H1 (cell line): Measurements from ENCODE around the gene KRT81. TPM values are rescaled to one million over a fixed set of nuclear protein-coding genes. Genes with fewer than 3 reads are reported as not detected.

Source experiments
- CTCF ChIA-PET: fragments of 300-600 bp; sonication (Branson Sonifier 250); formaldehyde crosslinking; loops from one replicate; lab custom pipeline; 2021; ENCODE audit not compliant: partially characterized antibody; lab: Charles Lee
- POLR2A ChIA-PET: fragments of 300-600 bp; sonication (Branson Sonifier 250); formaldehyde crosslinking; loops from one replicate; lab custom pipeline; 2021; ENCODE audit warnings: inconsistent platforms; ENCODE audit not compliant: partially characterized antibody; lab: Charles Lee
- DNase-seq, 2 experiments: peaks; one replicate each; pipeline versions ENCODE4 v3.0.0 to v3.0.0-alpha.2; 2010 to 2022; ENCODE audit warnings: low spot score in 2 of 2, low read depth in 1 of 2, mixed read lengths in 1 of 2
- FAIRE-seq: peaks from 2 replicates; lab custom pipeline; 2011; peaks lifted over from hg19 to GRCh38; lab: Jason Lieb, UNC
- H2AFZ ChIP-seq: 2 replicates; pipeline ENCODE4 v1.8.1; 2012; ENCODE audit warnings: low read length, inconsistent platforms
- H2AK5ac ChIP-seq: 2 replicates; pipeline ENCODE4 v1.6.1; 2013; ENCODE audit warnings: low read depth, low read length
- H2BK120ac ChIP-seq: replicated peaks from 2 replicates; pipeline ENCODE3; 2013; ENCODE audit warnings: low read depth, low read length, inconsistent platforms
- H2BK12ac ChIP-seq: 2 replicates; pipeline ENCODE4 v1.6.1; 2013; ENCODE audit warnings: low read depth, low read length
- H2BK15ac ChIP-seq: 2 replicates; pipeline ENCODE4 v1.6.1; 2013; ENCODE audit warnings: low read length
- H2BK20ac ChIP-seq: 2 replicates; pipeline ENCODE4 v1.6.1; 2013; ENCODE audit warnings: low read length
- H2BK5ac ChIP-seq: 2 replicates; pipeline ENCODE4 v1.6.1; 2013; ENCODE audit warnings: low read depth, low read length
- H3K14ac ChIP-seq: 2 replicates; pipeline ENCODE4 v1.6.1; 2013; ENCODE audit warnings: inconsistent platforms; ENCODE audit not compliant: insufficient read length
- H3K18ac ChIP-seq: 2 replicates; pipeline ENCODE4 v1.6.1; 2013; ENCODE audit warnings: low read length; ENCODE audit errors: extremely low read depth
- H3K23ac ChIP-seq: 2 replicates; pipeline ENCODE4 v1.6.1; 2013; ENCODE audit warnings: inconsistent platforms; ENCODE audit not compliant: insufficient read length
- H3K23me2 ChIP-seq: 2 replicates; pipeline ENCODE4 v1.6.1; 2013; ENCODE audit warnings: low read depth, low read length
- H3K27ac ChIP-seq: 2 replicates; pipeline ENCODE4 v1.6.1; 2011; ENCODE audit warnings: low read depth, low read length, inconsistent platforms
- H3K27me3 ChIP-seq, 4 experiments: replicated peaks in 1 of 4; 1 replicate in 1 of 4; 2 replicates in 3 of 4; pipeline versions ENCODE4 v1.6.1 to v1.8.1; 2011 to 2013; ENCODE audit warnings: low read length in 3 of 4, mild to moderate bottlenecking in 3 of 4, inconsistent platforms in 2 of 4, mixed read lengths in 2 of 4, moderate library complexity in 1 of 4; ENCODE audit not compliant: control insufficient read depth in 3 of 4, insufficient read depth in 3 of 4; ENCODE audit errors: extremely low read depth in 1 of 4
- H3K36me3 ChIP-seq, 4 experiments: 2 replicates each; pipeline versions ENCODE4 v1.6.1 to v1.8.1; 2011 to 2013; ENCODE audit warnings: mild to moderate bottlenecking in 4 of 4, low read length in 3 of 4, moderate library complexity in 2 of 4, control low read depth in 1 of 4, inconsistent platforms in 1 of 4; ENCODE audit not compliant: insufficient read depth in 4 of 4, control insufficient read depth in 2 of 4
- H3K4ac ChIP-seq: replicated peaks from 2 replicates; pipeline ENCODE3; 2013; ENCODE audit warnings: low read length, low read depth, mixed read lengths, inconsistent platforms; ENCODE audit not compliant: insufficient read length
- H3K4me1 ChIP-seq, 4 experiments: replicated peaks in 1 of 4; 1 replicate in 1 of 4; 2 replicates in 3 of 4; pipeline versions ENCODE4 v1.6.1 to v1.8.1; 2011 to 2013; ENCODE audit warnings: low read length in 3 of 4, inconsistent platforms in 2 of 4, mixed read lengths in 1 of 4; ENCODE audit not compliant: insufficient read depth in 4 of 4, control insufficient read depth in 3 of 4
- H3K4me2 ChIP-seq, 2 experiments: 2 replicates each; pipeline versions ENCODE4 v1.6.1 to v1.8.1; 2011 to 2013; ENCODE audit warnings: low read depth in 2 of 2, low read length in 2 of 2, control low read depth in 1 of 2, inconsistent platforms in 1 of 2, mild to moderate bottlenecking in 1 of 2; ENCODE audit not compliant: insufficient read depth in 1 of 2
- H3K4me3 ChIP-seq, 4 experiments: fragments of 200-600, 300-600 bp in 1 of 4; sonication (generic), shearing (Covaris generic), sonication (Bioruptor Twin) in 1 of 4; 2 replicates each; pipeline versions ENCODE4 v1.5.1 to v1.8.1; 2011 to 2016; ENCODE audit warnings: low read length in 4 of 4, low read depth in 3 of 4, control low read depth in 2 of 4, inconsistent platforms in 2 of 4, mild to moderate bottlenecking in 2 of 4, mixed read lengths in 1 of 4, moderate library complexity in 1 of 4; ENCODE audit not compliant: insufficient read depth in 2 of 4; ENCODE audit errors: extremely low read depth in 1 of 4
- H3K56ac ChIP-seq: replicated peaks from 2 replicates; pipeline ENCODE3; 2013; ENCODE audit warnings: low read depth, mild to moderate bottlenecking, mixed read lengths, low read length, inconsistent platforms; ENCODE audit not compliant: insufficient read length
- H3K79me1 ChIP-seq: 2 replicates; pipeline ENCODE4 v1.6.1; 2013; ENCODE audit warnings: low read depth, low read length, control low read depth
- H3K79me2 ChIP-seq, 2 experiments: 2 replicates each; pipeline versions ENCODE4 v1.6.1 to v1.8.1; 2012 to 2013; ENCODE audit warnings: low read length in 2 of 2, mild to moderate bottlenecking in 2 of 2, inconsistent platforms in 1 of 2; ENCODE audit not compliant: insufficient read depth in 2 of 2, control insufficient read depth in 1 of 2
- H3K9ac ChIP-seq, 4 experiments: replicated peaks in 1 of 4; 1 replicate in 1 of 4; 2 replicates in 3 of 4; pipeline versions ENCODE4 v1.6.1 to v1.8.1; 2011 to 2013; ENCODE audit warnings: low read depth in 3 of 4, low read length in 3 of 4, control low read depth in 2 of 4, mild to moderate bottlenecking in 2 of 4, moderate library complexity in 2 of 4, inconsistent platforms in 1 of 4; ENCODE audit errors: extremely low read depth in 1 of 4
- H3K9me3 ChIP-seq, 2 experiments: 2 replicates each; pipeline versions ENCODE4 v1.6.1 to v1.8.1; 2012 to 2013; ENCODE audit warnings: mild to moderate bottlenecking in 2 of 2, moderate library complexity in 2 of 2, control low read depth in 1 of 2, inconsistent platforms in 1 of 2, low read depth in 1 of 2, low read length in 1 of 2, mixed read lengths in 1 of 2; ENCODE audit not compliant: insufficient read depth in 2 of 2
- H4K20me1 ChIP-seq, 2 experiments: replicated peaks in 1 of 2; 2 replicates each; pipeline versions ENCODE3 to v1.8.1; 2011 to 2013; ENCODE audit warnings: inconsistent platforms in 2 of 2, low read length in 2 of 2, mild to moderate bottlenecking in 1 of 2; ENCODE audit not compliant: insufficient read depth in 2 of 2, control insufficient read depth in 1 of 2
- H4K5ac ChIP-seq: 2 replicates; pipeline ENCODE4 v1.6.1; 2013; ENCODE audit warnings: low read length, low read depth, mixed read lengths, inconsistent platforms; ENCODE audit not compliant: insufficient read length
- H4K8ac ChIP-seq: 2 replicates; pipeline ENCODE4 v1.8.0; 2013; ENCODE audit warnings: mild to moderate bottlenecking, moderate library complexity, low read length, inconsistent platforms; ENCODE audit not compliant: insufficient read depth; ENCODE audit errors: extremely low read depth
- H4K91ac ChIP-seq: replicated peaks from 2 replicates; pipeline ENCODE3; 2013; ENCODE audit warnings: low read length, mixed read lengths, inconsistent platforms; ENCODE audit not compliant: insufficient read length
- JUN ChIP-seq: IDR thresholded peaks from 2 replicates; pipeline ENCODE4 v1.6.1; 2011; ENCODE audit warnings: low read depth, mild to moderate bottlenecking, improper control_type of control experiment, low read length
- KDM4A ChIP-seq: IDR thresholded peaks from one replicate; pipeline ENCODE4 v1.7.1; 2012; ENCODE audit warnings: low read depth, mild to moderate bottlenecking, moderate library complexity, low read length, inconsistent platforms; ENCODE audit not compliant: severe bottlenecking
- POU5F1 ChIP-seq: IDR thresholded peaks from 2 replicates; pipeline ENCODE4 v1.6.1; 2011; ENCODE audit warnings: low read depth, mild to moderate bottlenecking, low read length, moderate library complexity
- SIN3A ChIP-seq, 2 experiments: IDR thresholded peaks in 1 of 2; conservative IDR thresholded peaks in 1 of 2; 2 replicates each; pipeline ENCODE4 v1.6.1; 2011 to 2012; ENCODE audit warnings: low read length in 2 of 2, improper control_type of control experiment in 1 of 2, low read depth in 1 of 2, mild to moderate bottlenecking in 1 of 2
- ZNF274 ChIP-seq: IDR thresholded peaks from 2 replicates; pipeline ENCODE4 v1.7.0; 2012; ENCODE audit warnings: low read length, borderline replicate concordance; ENCODE audit errors: extremely low read depth
- WGBS, 2 experiments: shearing (Covaris generic) in 1 of 2; methylation state at CpG; one replicate each; pipeline versions ENCODE4 v1.1.6 to v1.1.7; 2013 to 2015; ENCODE audit warnings: low lambda C conversion rate in 2 of 2, mixed read lengths in 2 of 2, inconsistent platforms in 1 of 2, low coverage in 1 of 2, missing lambda C conversion rate in 1 of 2; ENCODE audit not compliant: insufficient replicate concordance in 2 of 2, insufficient coverage in 1 of 2, insufficient read length in 1 of 2; ENCODE audit errors: extremely low coverage in 1 of 2, missing lambda C conversion rate in 1 of 2; 5-methylcytosine and 5-hydroxymethylcytosine counted together
- polyA plus RNA-seq, 7 experiments: library from polyadenylated mRNA; depleted of rRNA in 3 of 7; stranded (reverse) in 5 of 7; unstranded in 2 of 7; fragments of >200 nt in 5 of 7; fragments of 200-250 nt in 2 of 7; gene quantifications; 1 replicate in 5 of 7; 2 replicates in 1 of 7; 4 replicates in 1 of 7; pipeline versions ENCODE4 v1.2.1 to v1.2.3, GENCODE V29; 2011 to 2013; ENCODE audit warnings: missing spikeins in 2 of 7, mixed read lengths in 2 of 7
- total RNA-seq: library from RNA; stranded (reverse); fragmentation: NEBNext Ultra II Directional; extraction: Animal tissue kit (Norgen Biotek cat#: 25700); gene quantifications from 2 replicates; pipeline ENCODE4 v1.2.1, GENCODE V29; 2021

The KRT81 gene
- total and polyA plus RNA-seq, 2 of the 8 experiments (the other 6 are each of a cell fraction or from before 2014, with no cell fraction given): not detected

GRCh38 chr12:52320784-52321400 lies 29.6 kb upstream of the KRT81 start, which contains the start of gene KRT83:
Gene KRT83 (minus strand): TSS chr12:52321398. CDS start chr12:52321335, 63 bp downstream.
- Histone ChIP-seq H3K79me2 (no peaks in the 10 kb centered on the region), H4K5ac (no peak within 1 kb of the TSS), H2BK5ac (no peak within 1 kb of the TSS), H3K18ac (no peak within 1 kb of the TSS), H3K36me3 (no peaks in the 10 kb centered on the region), H3K9me3 (no peaks in the 10 kb centered on the region), H2BK15ac (no peak within 1 kb of the TSS), H2AFZ (no peak within 1 kb of the TSS), H2BK120ac (no peak within 1 kb of the TSS), H3K79me1 (no peaks in the 10 kb centered on the region), H3K9ac (no peak within 1 kb of the TSS), H4K20me1 (no peaks in the 10 kb centered on the region), H4K91ac (no peak within 1 kb of the TSS), H3K4ac (no peak within 1 kb of the TSS), H3K4me2 (no peak within 1 kb of the TSS), H3K23ac (no peak within 1 kb of the TSS), H3K4me3 (no peak within 1 kb of the TSS), H3K27ac (no peak within 1 kb of the TSS), H3K23me2 (peaks cover 1% of the 10 kb centered on the region; the same call in 1 of the 2 replicates), H3K27me3 (no peaks in the 10 kb centered on the region), H4K8ac (no peak within 1 kb of the TSS), H2AK5ac (no peak within 1 kb of the TSS), H2BK20ac (no peak within 1 kb of the TSS), H3K14ac (no peak within 1 kb of the TSS), H2BK12ac (no peak within 1 kb of the TSS), H3K4me1 (no peaks in the 10 kb centered on the region), H3K56ac (no peak within 1 kb of the TSS)
- DNase-seq (no peak), FAIRE-seq (no peak)
- POLR2A ChIA-PET: interaction anchor here (1.3 kb wide), 1 partner anchor 12 kb away, joined by 3 read pairs; no protein-coding TSS in a partner anchor
- WGBS, 2 experiments: 95% methylated on average over 27 of the region's 35 CpGs; no CpG with 5 or more reads in 1 of the 2 experiments
- CTCF ChIA-PET: interaction anchor here (0.6 to 19.8 kb wide), 18 partner anchors 8 to 340 kb away, joined by 3 to 353 read pairs (median 4); no protein-coding TSS in a partner anchor
- no peak for TF ChIP-seq SIN3A (conservative IDR thresholded peaks at IDR 0.05 in 1 of 2, IDR thresholded peaks at IDR 0.05 in 1 of 2; ENCODE audit: low read depth in 1 of 2, low read length in 2 of 2)
- no peak for TF ChIP-seq POU5F1
- TF ChIP-seq KDM4A: no peak
- no peak for TF ChIP-seq JUN
- TF ChIP-seq ZNF274: no peak
